ENCODE data around the gene PRKCE.

DNA sequence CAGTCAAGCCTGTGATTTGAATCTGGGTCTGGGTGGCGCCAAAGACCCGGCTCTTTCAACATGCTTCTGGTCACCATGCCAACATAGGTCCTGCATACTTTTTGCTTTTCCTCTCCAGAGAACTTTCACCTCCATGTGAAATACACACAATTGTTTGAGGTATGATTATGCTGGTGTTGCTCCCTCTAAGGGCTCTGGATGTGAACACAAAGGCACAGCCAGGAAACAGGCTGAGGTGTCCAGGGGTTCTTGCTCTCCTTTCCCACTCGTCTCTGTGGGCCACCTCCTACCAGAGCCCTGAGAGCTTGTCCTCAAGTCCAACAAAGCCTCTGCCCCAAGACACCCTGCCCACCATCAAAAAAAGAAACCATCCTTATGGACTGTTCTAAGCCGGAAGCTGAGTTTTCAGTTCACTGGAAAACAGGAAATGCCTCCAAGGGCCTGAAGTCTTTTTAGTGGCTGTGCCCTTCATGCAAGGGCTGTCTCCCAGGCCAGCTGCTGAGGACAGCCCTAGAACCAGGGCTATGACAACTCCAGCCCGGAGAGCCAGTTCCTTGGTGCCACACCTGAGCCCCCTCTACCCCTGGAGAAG is 545.5 kb downstream of the PRKCE start:
- TF ChIP-seq CTCF (IDR thresholded peaks at IDR 0.05) (no peak), POLR2A (IDR thresholded peaks at IDR 0.05) (no peak)
